Muscle layer of duodenum (tissue), 2 donors: ENCODE measurements around the gene SNCB.

ENCODE experiments used
- H3K27ac ChIP-seq: one replicate; pipeline ENCODE4 v1.7.0; 2013; ENCODE audit warnings: mild to moderate bottlenecking, low read length
- H3K27me3 ChIP-seq: one replicate; pipeline ENCODE4 v1.7.0; 2013; ENCODE audit warnings: low read depth, mild to moderate bottlenecking, control low read depth, low read length
- H3K36me3 ChIP-seq, 2 donors: one replicate each; pipeline ENCODE4 v1.7.0; 2013; ENCODE audit warnings: low read length in 2 of 2, control low read depth in 1 of 2, mild to moderate bottlenecking in 1 of 2; ENCODE audit not compliant: insufficient read depth in 2 of 2, control insufficient read depth in 1 of 2
- H3K4me1 ChIP-seq, 2 donors: one replicate each; pipeline ENCODE4 v1.7.0; 2013; ENCODE audit warnings: low read length in 2 of 2, mild to moderate bottlenecking in 2 of 2, control low read depth in 1 of 2, moderate library complexity in 1 of 2; ENCODE audit not compliant: insufficient read depth in 2 of 2, control insufficient read depth in 1 of 2
- H3K4me3 ChIP-seq, 2 donors: one replicate each; pipeline ENCODE4 v1.7.0; 2013; ENCODE audit warnings: low read length in 2 of 2, low read depth in 1 of 2, mild to moderate bottlenecking in 1 of 2
- H3K9me3 ChIP-seq, 2 donors: one replicate each; pipeline ENCODE4 v1.7.0; 2013; ENCODE audit warnings: low read length in 2 of 2, control low read depth in 1 of 2, mild to moderate bottlenecking in 1 of 2; ENCODE audit not compliant: control insufficient read depth in 1 of 2
- donor health status: healthy.

The SNCB gene

DNA sequence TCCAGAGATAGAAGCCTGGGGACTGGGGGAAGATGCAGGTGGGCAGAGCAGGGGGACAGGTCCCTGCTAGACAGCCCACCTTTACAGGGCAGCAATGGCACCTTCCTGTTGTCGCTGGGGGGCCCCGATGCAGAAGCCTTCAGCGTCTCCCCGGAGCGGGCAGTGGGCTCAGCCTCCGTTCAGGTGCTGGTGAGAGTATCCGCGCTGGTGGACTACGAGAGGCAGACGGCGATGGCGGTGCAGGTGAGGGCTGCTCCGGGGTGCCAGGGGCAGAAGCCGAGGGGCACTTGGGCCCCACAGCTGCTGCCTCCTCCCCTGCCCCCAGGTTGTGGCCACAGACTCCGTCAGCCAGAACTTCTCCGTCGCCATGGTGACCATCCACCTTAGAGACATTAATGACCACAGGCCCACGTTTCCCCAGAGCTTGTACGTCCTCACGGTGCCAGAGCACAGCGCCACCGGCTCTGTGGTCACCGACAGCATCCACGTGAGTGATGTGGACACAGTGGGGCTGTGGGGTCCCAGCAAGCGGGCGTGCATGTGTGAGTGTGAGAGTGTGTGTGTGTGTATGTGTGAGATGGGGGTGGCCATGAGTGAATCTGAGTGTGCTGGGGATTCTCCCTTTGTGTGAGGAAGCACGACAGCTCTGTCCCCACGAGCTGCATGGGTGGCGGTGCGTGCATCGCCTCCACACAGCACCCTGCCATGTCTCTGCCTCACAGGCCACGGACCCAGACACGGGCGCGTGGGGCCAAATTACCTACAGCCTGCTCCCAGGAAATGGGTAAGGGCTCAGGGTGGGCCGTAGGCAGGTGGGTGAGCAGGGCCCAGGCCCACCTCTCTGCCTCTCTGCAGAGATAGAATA lies 52.8 kb downstream of the SNCB start:
- Histone ChIP-seq H3K27me3 (no peaks in the 10 kb centered on the region), H3K9me3 (no peaks in the 10 kb centered on the region), H3K4me3 (no peak overlapping the region), H3K36me3 (no peaks in the 10 kb centered on the region), H3K4me1 (no peaks in the 10 kb centered on the region), H3K27ac (no peak overlapping the region)

- Histone ChIP-seq H3K4me1 (no peaks in the 10 kb centered on the region), H3K4me3 (no peak overlapping the region), H3K36me3 (no peaks in the 10 kb centered on the region), H3K9me3 (no peaks in the 10 kb centered on the region), H3K27me3 (no peaks in the 10 kb centered on the region), H3K27ac (no peak overlapping the region)
These were observed 54.6 kb downstream of the SNCB start for GRCh38 chr5:176575488-176576422.

GRCh38 chr5:176575066-176575465 lies 55.3 kb downstream of the SNCB start:
- Histone ChIP-seq H3K9me3 (no peaks in the 10 kb centered on the region), H3K36me3 (no peaks in the 10 kb centered on the region), H3K27me3 (no peaks in the 10 kb centered on the region), H3K27ac (no peak overlapping the region), H3K4me3 (no peak overlapping the region), H3K4me1 (no peaks in the 10 kb centered on the region)

GRCh38 chr5:176574297-176574591 lies 56.1 kb downstream of the SNCB start:
- Histone ChIP-seq H3K27me3 (no peaks in the 10 kb centered on the region), H3K36me3 (no peaks in the 10 kb centered on the region), H3K27ac (no peak overlapping the region)

DNA sequence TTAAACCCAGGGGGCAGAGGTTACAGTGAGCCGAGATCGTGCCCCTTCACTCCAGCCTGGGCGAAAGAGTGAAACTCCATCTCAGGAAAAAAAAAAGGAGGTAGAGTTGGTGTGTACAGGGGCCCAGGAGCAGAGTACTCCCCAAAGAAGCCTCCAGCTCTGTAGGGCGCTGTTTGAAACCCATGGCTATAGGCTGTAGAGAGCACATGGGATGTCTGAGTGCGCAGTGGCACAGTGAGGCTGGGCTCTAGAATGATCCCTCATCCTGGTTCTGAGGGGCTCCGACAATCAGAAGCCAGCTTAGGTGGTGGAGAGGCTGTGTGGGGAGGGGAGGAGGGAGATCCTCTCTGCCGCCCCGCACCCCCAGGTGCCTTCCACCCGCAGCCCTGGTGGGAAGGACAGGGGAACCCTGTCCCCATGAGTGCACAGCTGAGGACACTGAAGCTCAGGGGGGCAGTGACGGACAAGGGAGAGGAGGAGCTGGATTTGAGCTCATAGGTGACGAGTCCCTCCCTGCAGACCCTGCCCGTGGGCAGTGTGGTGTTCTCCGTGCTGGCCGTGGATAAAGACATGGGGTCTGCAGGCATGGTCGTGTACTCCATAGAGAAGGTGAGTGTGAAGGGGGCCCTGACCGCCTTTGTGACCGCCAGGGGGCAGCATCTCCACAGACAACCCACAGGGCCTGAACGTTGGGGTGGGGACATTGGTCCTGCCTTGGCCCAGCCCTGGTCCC lies 56.6 kb downstream of the SNCB start:
- H3K27ac ChIP-seq = no peak overlapping the region
- H3K4me1 ChIP-seq = no peaks in the 10 kb centered on the region
- H3K27me3 ChIP-seq = no peaks in the 10 kb centered on the region
- H3K36me3 ChIP-seq = no peaks in the 10 kb centered on the region
- no peaks in the 10 kb centered on the region for H3K9me3 ChIP-seq
- no peak overlapping the region for H3K4me3 ChIP-seq

More at GRCh38 chr5:176574297-176574591, 56.1 kb downstream of the SNCB start:
- Histone ChIP-seq H3K4me1 (no peaks in the 10 kb centered on the region), H3K4me3 (no peak overlapping the region), H3K9me3 (no peaks in the 10 kb centered on the region)
